Ishikawa (cell line): ENCODE data around the gene CDYL2.

Experiments
- CEBPB ChIP-seq: IDR thresholded peaks from 2 replicates; pipeline ENCODE4 v1.6.1; 2012
- CREB1 ChIP-seq: IDR thresholded peaks from 2 replicates; pipeline ENCODE4 v1.6.1; 2012; ENCODE audit warnings: low read depth
- EGR1 ChIP-seq: IDR thresholded peaks from 2 replicates; pipeline ENCODE4 v1.6.1; 2012
- EP300 ChIP-seq: IDR thresholded peaks from 2 replicates; pipeline ENCODE4 v1.6.1; 2012; ENCODE audit warnings: borderline replicate concordance
- FOXM1 ChIP-seq: IDR thresholded peaks from 2 replicates; pipeline ENCODE4 v1.6.1; 2012; ENCODE audit warnings: low read depth, borderline replicate concordance
- MAX ChIP-seq: IDR thresholded peaks from 2 replicates; pipeline ENCODE4 v1.6.1; 2012
- NFIC ChIP-seq: IDR thresholded peaks from 2 replicates; pipeline ENCODE4 v1.6.1; 2012
- RAD21 ChIP-seq: IDR thresholded peaks from 2 replicates; pipeline ENCODE4 v1.6.1; 2012; ENCODE audit warnings: low read depth
- REST ChIP-seq: IDR thresholded peaks from 2 replicates; pipeline ENCODE4 v1.6.1; 2012; ENCODE audit warnings: low read depth, mild to moderate bottlenecking
- TAF1 ChIP-seq: IDR thresholded peaks from 2 replicates; pipeline ENCODE4 v1.6.1; 2012; ENCODE audit warnings: low read depth, mild to moderate bottlenecking
- TCF12 ChIP-seq: IDR thresholded peaks from 2 replicates; pipeline ENCODE4 v1.6.1; 2012; ENCODE audit warnings: low read depth
- TEAD4 ChIP-seq: IDR thresholded peaks from 2 replicates; pipeline ENCODE4 v1.6.1; 2012
- USF1 ChIP-seq: IDR thresholded peaks from 2 replicates; pipeline ENCODE4 v1.6.1; 2012
- YY1 ChIP-seq: IDR thresholded peaks from 2 replicates; pipeline ENCODE4 v1.6.1; 2012; ENCODE audit warnings: low read depth
- ZBTB7A ChIP-seq: IDR thresholded peaks from 2 replicates; pipeline ENCODE4 v1.6.1; 2012; ENCODE audit warnings: low read depth

CDYL2 gene

GRCh38 chr16:80664226-80664625 lies 140.2 kb downstream of the CDYL2 start:
- no peak for TF ChIP-seq EGR1
- no peak for TF ChIP-seq FOXM1
- no peak for TF ChIP-seq REST
- no peak for TF ChIP-seq TCF12
- no peak for TF ChIP-seq NFIC
- TF ChIP-seq EP300 = no peak
- no peak for TF ChIP-seq TAF1
- TF ChIP-seq ZBTB7A = no peak
- no peak for TF ChIP-seq RAD21
- no peak for TF ChIP-seq MAX
- TF ChIP-seq TEAD4 = no peak
- no peak for TF ChIP-seq CEBPB
- no peak for TF ChIP-seq YY1
- no peak for TF ChIP-seq USF1
- no peak for TF ChIP-seq CREB1

- TF ChIP-seq RAD21 = no peak
Observed at GRCh38 chr16:80663078-80663477, 141.3 kb downstream of the CDYL2 start.

GRCh38 chr16:80659865-80660264 lies 144.5 kb downstream of the CDYL2 start:
- TF ChIP-seq TCF12 (no peak), TAF1 (no peak), ZBTB7A (no peak), CEBPB (no peak), EGR1 (no peak), FOXM1 (no peak), TEAD4 (no peak), YY1 (no peak), REST (no peak), CREB1 (no peak), RAD21 (no peak)

- TF ChIP-seq CEBPB (no peak), ZBTB7A (no peak), NFIC (no peak)
Observed at GRCh38 chr16:80656711-80657150, 147.7 kb downstream of the CDYL2 start.

- no peak for TF ChIP-seq NFIC
- TF ChIP-seq USF1 = no peak
- TF ChIP-seq EP300 = no peak
- TF ChIP-seq YY1 = no peak
- TF ChIP-seq FOXM1 = no peak
- TF ChIP-seq EGR1 = no peak
- TF ChIP-seq REST = no peak
- TF ChIP-seq TEAD4 = no peak
- TF ChIP-seq CEBPB = no peak
- TF ChIP-seq ZBTB7A = no peak
- no peak for TF ChIP-seq CREB1
- no peak for TF ChIP-seq TCF12
- no peak for TF ChIP-seq MAX
- no peak for TF ChIP-seq RAD21
- TF ChIP-seq TAF1 = no peak
Observed at GRCh38 chr16:80656161-80656560, 148.2 kb downstream of the CDYL2 start.
